Kidney (tissue), 14 donors: Measurements from ENCODE around the gene GTF2IRD1. TPM values are rescaled to one million over a fixed set of nuclear protein-coding genes. Genes with fewer than 3 reads are reported as not detected.
A peak's percentile ranks its signal among the peaks of the same experiment; 100 is the strongest.

Experiments used
- DNase-seq, 5 donors: peaks; one replicate each; pipeline ENCODE4 v3.0.0-alpha.2; 2013 to 2020
- FAIRE-seq: peaks from 2 replicates; lab custom pipeline; 2012; peaks lifted over from hg19 to GRCh38; lab: Jason Lieb, UNC
- H3K27ac ChIP-seq, 2 donors: one replicate each; pipeline ENCODE4 v1.7.0; 2013; ENCODE audit warnings: low read depth in 2 of 2, low read length in 2 of 2, inconsistent platforms in 1 of 2
- H3K27me3 ChIP-seq: one replicate; pipeline ENCODE4 v1.7.1; 2013; ENCODE audit warnings: low read length, inconsistent platforms; ENCODE audit not compliant: control insufficient read depth, insufficient read depth
- H3K36me3 ChIP-seq, 3 donors: one replicate each; pipeline versions ENCODE4 v1.7.0 to v1.7.1; 2013; ENCODE audit warnings: low read length in 3 of 3, control low read depth in 1 of 3, inconsistent platforms in 1 of 3; ENCODE audit not compliant: insufficient read depth in 3 of 3, control insufficient read depth in 2 of 3
- H3K4me1 ChIP-seq, 3 donors: one replicate each; pipeline versions ENCODE4 v1.7.0 to v1.7.1; 2013; ENCODE audit warnings: low read length in 3 of 3, inconsistent platforms in 1 of 3, low read depth in 1 of 3; ENCODE audit not compliant: control insufficient read depth in 2 of 3, insufficient read depth in 2 of 3
- H3K4me3 ChIP-seq, 3 donors: one replicate each; pipeline versions ENCODE4 v1.7.0 to v1.8.1; 2013; ENCODE audit warnings: low read length in 3 of 3, control low read depth in 1 of 3, inconsistent platforms in 1 of 3
- H3K9ac ChIP-seq, 3 donors: one replicate each; pipeline versions ENCODE4 v1.7.0 to v1.7.1; 2013; ENCODE audit warnings: low read length in 3 of 3, control low read depth in 1 of 3, inconsistent platforms in 1 of 3
- H3K9me3 ChIP-seq, 3 donors: one replicate each; pipeline versions ENCODE4 v1.7.0 to v1.7.1; 2013; ENCODE audit warnings: low read length in 3 of 3, control low read depth in 1 of 3, inconsistent platforms in 1 of 3; ENCODE audit not compliant: control insufficient read depth in 2 of 3, insufficient read depth in 1 of 3
- intact Hi-C: fragments of 100-400 bp; cut with DNase I; formaldehyde crosslinking; loops from one replicate; pipeline ENCODE4 v1.11.1; 2022
- polyA plus RNA-seq: library from polyadenylated mRNA; stranded (reverse); fragments of 350-450 nt; fragmentation: Illumina TruSeq; extraction: RNeasy Lipid Tissue Mini Kit (QIAGEN cat#74804); gene quantifications from one replicate; pipeline ENCODE4 v1.2.3, GENCODE V29; 2014; ENCODE audit warnings: low read depth, low replicate concordance; ENCODE audit not compliant: insufficient read depth
- total RNA-seq: library from RNA; stranded (reverse); fragmentation: NEBNext Ultra II Directional; extraction: Animal tissue kit (Norgen Biotek cat#: 25700); gene quantifications from one replicate; pipeline ENCODE4 v1.2.1, GENCODE V29; 2021
- TF ChIP-seq, protein P1 (sequence below): IDR thresholded peaks from 3 replicates; pipeline ENCODE4 v1.5.1; 2012; ENCODE audit warnings: mild to moderate bottlenecking, moderate library complexity, borderline replicate concordance; ENCODE audit not compliant: insufficient read depth; ENCODE audit errors: extremely low read depth
- donor health status: control.
- donor health status: control.
- donor health status: control.
- donor health status: control.
- donor health status: control.
- donor health status: DM: yes; HTN: yes; CAD: no.
- donor health status: Normal renal cell carcinoma (clear cell type).

Gene GTF2IRD1
- total and polyA plus RNA-seq, 2 donors from 2014 or later = 28.2 to 35.8 TPM

DNA sequence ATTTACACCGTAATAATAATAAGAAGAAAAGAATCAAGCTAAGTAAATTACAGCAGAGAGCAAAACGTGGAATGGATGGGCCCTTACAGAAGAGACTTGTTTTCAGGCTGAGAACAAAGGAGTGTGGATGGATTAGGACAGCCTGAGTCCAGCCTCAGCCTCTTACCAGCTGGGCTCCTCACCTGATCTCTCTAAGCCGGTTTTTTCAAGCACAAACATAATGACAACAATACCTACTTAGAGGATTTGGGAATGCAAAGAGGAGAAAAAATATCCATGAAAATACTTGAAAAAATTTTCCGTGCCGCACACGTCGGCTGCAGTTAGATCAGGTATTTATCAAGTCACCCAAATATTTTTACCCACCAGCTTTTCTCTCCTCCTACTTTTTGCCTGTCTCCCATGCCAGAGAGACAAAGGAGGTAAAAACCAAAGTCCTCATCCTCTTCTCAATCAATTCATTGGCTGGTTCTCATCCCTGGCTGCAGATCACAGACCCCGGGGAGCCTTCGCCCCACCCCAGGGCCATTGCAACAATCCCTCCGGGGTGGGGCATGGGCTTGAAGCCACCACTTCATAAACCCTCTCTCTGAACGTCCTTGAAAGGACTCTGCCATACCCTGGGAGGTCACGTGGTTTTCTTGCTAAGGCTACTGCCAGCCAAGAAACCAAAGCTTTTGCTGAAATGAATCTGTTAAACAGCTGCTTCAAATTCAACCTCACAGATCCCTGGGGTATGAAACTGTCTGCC lies 174.1 kb downstream of the GTF2IRD1 start:
- H3K27ac ChIP-seq = peak overlapping the region; percentile 46 to 68
- no peaks in the 10 kb centered on the region for H3K36me3 ChIP-seq
- H3K4me1 ChIP-seq = peaks cover 0 to 2% (median 0%) of the 10 kb centered on the region in 3 donors
- peak in 4 of 5 donors; percentile 35 to 64 (median 62) for DNase-seq
- H3K9ac ChIP-seq = peak overlapping the region in 1 of 3 donors; percentile 37
- intact Hi-C loops = no loop called here
- no peaks in the 10 kb centered on the region for H3K27me3 ChIP-seq
- TF ChIP-seq, protein P1, sequence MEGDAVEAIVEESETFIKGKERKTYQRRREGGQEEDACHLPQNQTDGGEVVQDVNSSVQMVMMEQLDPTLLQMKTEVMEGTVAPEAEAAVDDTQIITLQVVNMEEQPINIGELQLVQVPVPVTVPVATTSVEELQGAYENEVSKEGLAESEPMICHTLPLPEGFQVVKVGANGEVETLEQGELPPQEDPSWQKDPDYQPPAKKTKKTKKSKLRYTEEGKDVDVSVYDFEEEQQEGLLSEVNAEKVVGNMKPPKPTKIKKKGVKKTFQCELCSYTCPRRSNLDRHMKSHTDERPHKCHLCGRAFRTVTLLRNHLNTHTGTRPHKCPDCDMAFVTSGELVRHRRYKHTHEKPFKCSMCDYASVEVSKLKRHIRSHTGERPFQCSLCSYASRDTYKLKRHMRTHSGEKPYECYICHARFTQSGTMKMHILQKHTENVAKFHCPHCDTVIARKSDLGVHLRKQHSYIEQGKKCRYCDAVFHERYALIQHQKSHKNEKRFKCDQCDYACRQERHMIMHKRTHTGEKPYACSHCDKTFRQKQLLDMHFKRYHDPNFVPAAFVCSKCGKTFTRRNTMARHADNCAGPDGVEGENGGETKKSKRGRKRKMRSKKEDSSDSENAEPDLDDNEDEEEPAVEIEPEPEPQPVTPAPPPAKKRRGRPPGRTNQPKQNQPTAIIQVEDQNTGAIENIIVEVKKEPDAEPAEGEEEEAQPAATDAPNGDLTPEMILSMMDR = no peak
- FAIRE-seq = no peak
- H3K9me3 ChIP-seq = no peaks in the 10 kb centered on the region
- no peak overlapping the region for H3K4me3 ChIP-seq

DNA sequence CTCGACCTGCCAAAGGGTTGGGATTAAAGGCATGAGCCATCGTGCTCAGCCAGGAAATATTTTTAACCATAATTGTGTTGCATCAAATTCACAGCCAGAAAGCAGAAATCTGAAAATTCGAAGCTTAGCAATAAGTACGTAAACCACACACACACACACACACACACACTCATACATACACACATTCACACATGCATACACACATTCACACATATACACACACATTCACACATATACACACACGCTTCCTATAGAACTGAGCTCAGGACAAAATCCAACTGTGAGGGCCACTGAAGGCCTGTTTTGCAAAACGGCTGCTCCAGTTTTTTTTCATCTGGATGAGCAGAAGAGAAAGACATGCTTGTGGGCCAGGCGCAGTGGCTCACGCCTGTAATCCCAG lies 178.8 kb downstream of the GTF2IRD1 start:
- intact Hi-C loops = no loop called here

DNA sequence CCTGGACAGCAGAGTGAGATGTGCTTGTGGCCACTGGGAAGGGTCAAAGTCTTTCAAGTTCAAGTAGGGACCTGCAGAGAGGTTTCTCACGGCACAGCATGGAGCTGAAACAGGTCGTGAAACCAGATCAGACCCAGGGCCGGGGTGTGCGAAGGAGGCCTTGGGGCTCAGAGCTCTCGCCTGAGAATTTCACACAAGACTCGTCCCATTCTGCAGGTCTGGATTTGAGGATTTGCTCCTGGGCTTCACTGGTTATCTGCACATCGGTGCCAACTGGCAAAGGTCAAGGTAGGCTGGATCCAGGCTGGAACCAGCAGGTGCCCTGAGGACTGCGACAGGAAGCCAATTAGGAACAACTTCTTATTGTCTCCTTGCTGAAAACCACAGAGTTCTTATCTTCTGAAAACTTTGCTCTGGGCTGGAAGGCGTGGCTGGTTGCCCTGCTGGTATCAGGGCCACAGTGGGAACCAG lies 179.8 kb downstream of the GTF2IRD1 start:
- DNase-seq (no peak), FAIRE-seq (no peak)
- H3K36me3 ChIP-seq = no peaks in the 10 kb centered on the region
- H3K27me3 ChIP-seq = no peaks in the 10 kb centered on the region
- intact Hi-C loops = no loop called here
- TF ChIP-seq, protein P1 = no peak
- H3K27ac ChIP-seq = no peak overlapping the region
- no peak overlapping the region for H3K4me3 ChIP-seq
- no peak overlapping the region for H3K9ac ChIP-seq
- H3K9me3 ChIP-seq = no peaks in the 10 kb centered on the region
- H3K4me1 ChIP-seq = no peaks in the 10 kb centered on the region

More for the DNA sequence above, 178.8 kb downstream of the GTF2IRD1 start:
- Histone ChIP-seq H3K36me3 (no peaks in the 10 kb centered on the region), H3K27ac (no peak overlapping the region), H3K9ac (no peak overlapping the region), H3K4me1 (peaks cover 0 to 2% (median 0%) of the 10 kb centered on the region in 3 donors), H3K4me3 (no peak overlapping the region), H3K27me3 (no peaks in the 10 kb centered on the region), H3K9me3 (no peaks in the 10 kb centered on the region)
- no peak for DNase-seq
- FAIRE-seq = no peak
- TF ChIP-seq, protein P1 = no peak
